Measurements from ENCODE around the gene CADPS.

DNA sequence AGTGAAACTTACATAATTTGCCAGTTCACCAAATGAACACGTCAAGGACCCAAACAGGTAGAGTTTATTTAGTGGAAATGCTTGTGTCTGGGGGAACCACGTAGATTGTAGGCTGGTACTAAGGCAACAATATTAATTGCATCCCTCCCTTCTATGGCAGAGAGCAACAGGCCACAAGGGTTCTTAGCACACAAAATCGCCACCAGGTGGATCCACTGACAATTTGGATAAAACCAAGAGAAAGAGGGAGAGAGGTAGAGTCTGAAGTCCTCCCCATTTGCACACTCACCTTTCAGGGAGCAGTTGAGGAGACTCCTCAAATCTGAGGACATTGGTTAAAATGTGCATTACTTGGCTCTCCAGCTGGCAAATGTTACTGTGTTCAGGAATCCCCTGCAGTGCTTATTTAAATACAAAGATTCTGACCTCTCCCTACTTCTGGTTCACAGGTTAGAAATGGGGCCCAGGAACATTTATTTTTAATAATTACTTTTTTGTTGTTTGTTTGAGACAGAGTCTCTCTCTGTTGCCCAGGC is 320.9 kb downstream of the CADPS start:
- TF ChIP-seq, protein P1, sequence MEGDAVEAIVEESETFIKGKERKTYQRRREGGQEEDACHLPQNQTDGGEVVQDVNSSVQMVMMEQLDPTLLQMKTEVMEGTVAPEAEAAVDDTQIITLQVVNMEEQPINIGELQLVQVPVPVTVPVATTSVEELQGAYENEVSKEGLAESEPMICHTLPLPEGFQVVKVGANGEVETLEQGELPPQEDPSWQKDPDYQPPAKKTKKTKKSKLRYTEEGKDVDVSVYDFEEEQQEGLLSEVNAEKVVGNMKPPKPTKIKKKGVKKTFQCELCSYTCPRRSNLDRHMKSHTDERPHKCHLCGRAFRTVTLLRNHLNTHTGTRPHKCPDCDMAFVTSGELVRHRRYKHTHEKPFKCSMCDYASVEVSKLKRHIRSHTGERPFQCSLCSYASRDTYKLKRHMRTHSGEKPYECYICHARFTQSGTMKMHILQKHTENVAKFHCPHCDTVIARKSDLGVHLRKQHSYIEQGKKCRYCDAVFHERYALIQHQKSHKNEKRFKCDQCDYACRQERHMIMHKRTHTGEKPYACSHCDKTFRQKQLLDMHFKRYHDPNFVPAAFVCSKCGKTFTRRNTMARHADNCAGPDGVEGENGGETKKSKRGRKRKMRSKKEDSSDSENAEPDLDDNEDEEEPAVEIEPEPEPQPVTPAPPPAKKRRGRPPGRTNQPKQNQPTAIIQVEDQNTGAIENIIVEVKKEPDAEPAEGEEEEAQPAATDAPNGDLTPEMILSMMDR (IDR thresholded peaks at IDR 0.05): no peak
- TF ChIP-seq MXD4 (CRISPR knock-in tag; IDR thresholded peaks at IDR 0.05; ENCODE audit: borderline replicate concordance) (no peak), TP53 (CRISPR knock-in tag; IDR thresholded peaks at IDR 0.05) (no peak)
- TF ChIP-seq, protein P2, sequence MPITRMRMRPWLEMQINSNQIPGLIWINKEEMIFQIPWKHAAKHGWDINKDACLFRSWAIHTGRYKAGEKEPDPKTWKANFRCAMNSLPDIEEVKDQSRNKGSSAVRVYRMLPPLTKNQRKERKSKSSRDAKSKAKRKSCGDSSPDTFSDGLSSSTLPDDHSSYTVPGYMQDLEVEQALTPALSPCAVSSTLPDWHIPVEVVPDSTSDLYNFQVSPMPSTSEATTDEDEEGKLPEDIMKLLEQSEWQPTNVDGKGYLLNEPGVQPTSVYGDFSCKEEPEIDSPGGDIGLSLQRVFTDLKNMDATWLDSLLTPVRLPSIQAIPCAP (CRISPR knock-in tag; IDR thresholded peaks at IDR 0.05): no peak
